Transverse colon (tissue), 4 donors: ENCODE data around the gene OR8A1.

Source experiments
- EP300 ChIP-seq: sonication (generic); formaldehyde crosslinking; IDR thresholded peaks from one replicate; pipeline ENCODE4 v1.6.1; 2017; ENCODE audit warnings: antibody characterized with exemption, low read depth
- POLR2A ChIP-seq: fragments of 450-650 bp; IDR thresholded peaks from one replicate; pipeline ENCODE4 v1.6.1; 2016; ENCODE audit warnings: antibody characterized with exemption, mild to moderate bottlenecking, moderate library complexity
- POLR2AphosphoS5 ChIP-seq, 3 donors: sonication (generic); formaldehyde crosslinking; IDR thresholded peaks; one replicate each; pipeline ENCODE4 v1.6.1; 2016; ENCODE audit warnings: antibody characterized with exemption in 3 of 3
- TF ChIP-seq, protein P1 (sequence below), 5 experiments: fragments of 200-600 bp in 3 of 5; fragments of 450-650 bp in 2 of 5; sonication (generic) in 3 of 5; IDR thresholded peaks; 1 replicate in 2 of 5; 2 replicates in 3 of 5; pipeline ENCODE4 v1.5.1; 2016 to 2017; ENCODE audit warnings: antibody characterized with exemption in 5 of 5, inconsistent platforms in 3 of 5, mild to moderate bottlenecking in 2 of 5, moderate library complexity in 1 of 5

DNA sequence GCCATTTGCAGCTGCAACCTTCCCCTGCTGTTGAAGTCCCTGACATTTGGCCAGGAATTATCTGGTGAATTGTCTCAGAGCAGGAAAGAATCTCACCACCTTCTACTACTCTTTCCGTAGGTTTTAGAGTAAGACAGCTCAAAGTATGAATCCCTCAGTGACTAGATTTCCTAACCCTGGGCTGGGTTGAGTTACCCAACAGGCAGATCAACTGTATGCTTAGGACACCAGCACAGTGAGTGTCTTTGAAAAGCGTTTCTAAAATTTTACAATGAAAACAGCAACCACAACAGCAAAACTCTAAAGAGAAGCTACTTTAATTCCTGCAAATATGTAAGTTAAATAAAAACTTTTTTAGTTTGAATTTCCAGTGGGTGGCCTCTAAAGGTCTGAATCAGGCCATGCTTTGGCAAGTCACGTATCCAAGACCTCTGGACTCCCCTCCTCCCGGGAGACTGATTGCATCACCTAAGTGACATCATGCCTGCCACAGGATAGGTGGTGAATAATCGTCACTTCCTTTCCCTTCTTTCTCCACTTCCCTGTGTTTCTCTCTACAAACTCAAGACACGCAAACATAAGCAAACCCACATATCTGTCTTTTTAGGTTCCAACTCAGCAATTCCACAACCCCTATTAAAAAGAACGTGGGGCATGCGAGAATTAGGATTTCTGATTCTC lies 34.1 kb upstream of the OR8A1 start:
- TF ChIP-seq POLR2A (no peak), POLR2AphosphoS5 (IDR thresholded peaks at IDR 0.05) (no peak), EP300 (no peak)
- TF ChIP-seq, protein P1, sequence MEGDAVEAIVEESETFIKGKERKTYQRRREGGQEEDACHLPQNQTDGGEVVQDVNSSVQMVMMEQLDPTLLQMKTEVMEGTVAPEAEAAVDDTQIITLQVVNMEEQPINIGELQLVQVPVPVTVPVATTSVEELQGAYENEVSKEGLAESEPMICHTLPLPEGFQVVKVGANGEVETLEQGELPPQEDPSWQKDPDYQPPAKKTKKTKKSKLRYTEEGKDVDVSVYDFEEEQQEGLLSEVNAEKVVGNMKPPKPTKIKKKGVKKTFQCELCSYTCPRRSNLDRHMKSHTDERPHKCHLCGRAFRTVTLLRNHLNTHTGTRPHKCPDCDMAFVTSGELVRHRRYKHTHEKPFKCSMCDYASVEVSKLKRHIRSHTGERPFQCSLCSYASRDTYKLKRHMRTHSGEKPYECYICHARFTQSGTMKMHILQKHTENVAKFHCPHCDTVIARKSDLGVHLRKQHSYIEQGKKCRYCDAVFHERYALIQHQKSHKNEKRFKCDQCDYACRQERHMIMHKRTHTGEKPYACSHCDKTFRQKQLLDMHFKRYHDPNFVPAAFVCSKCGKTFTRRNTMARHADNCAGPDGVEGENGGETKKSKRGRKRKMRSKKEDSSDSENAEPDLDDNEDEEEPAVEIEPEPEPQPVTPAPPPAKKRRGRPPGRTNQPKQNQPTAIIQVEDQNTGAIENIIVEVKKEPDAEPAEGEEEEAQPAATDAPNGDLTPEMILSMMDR (IDR thresholded peaks at IDR 0.05): no peak
